ENCODE data around the gene LCN1.

- TF ChIP-seq CTCF (IDR thresholded peaks at IDR 0.05; ENCODE audit: extremely low read depth in 1 of 2, insufficient read depth in 1 of 2, low read depth in 1 of 2, low read length in 2 of 2): no peak
- TF ChIP-seq POLR2AphosphoS5 (IDR thresholded peaks at IDR 0.05; ENCODE audit: insufficient read depth, low read depth, low read length): no peak
- no peak for TF ChIP-seq EZH2 (IDR thresholded peaks at IDR 0.05; ENCODE audit: borderline replicate concordance, low read depth, low read length, severe bottlenecking)
- TF ChIP-seq JUN (IDR thresholded peaks at IDR 0.05; ENCODE audit: borderline replicate concordance, insufficient read depth, insufficient read length, low read depth): no peak
- no peak for TF ChIP-seq POLR2A (IDR thresholded peaks at IDR 0.05; ENCODE audit: low read depth, low read length)
- no peak for TF ChIP-seq MAX (IDR thresholded peaks at IDR 0.05; ENCODE audit: insufficient read depth, insufficient read length)
These were observed 7.8 kb upstream of the LCN1 start for GRCh38 chr9:135513351-135513846.
